ENCODE results near the gene ACCS. TPM values are rescaled to one million over a fixed set of nuclear protein-coding genes. Genes with fewer than 3 reads are reported as not detected.

ACCS gene
- total RNA-seq, 3 donors from 2014 or later = 21.0 to 35.0 (median 23.0) TPM

- no peaks in the 10 kb centered on the region for H3K4me1 ChIP-seq
- H3K36me3 ChIP-seq = no peaks in the 10 kb centered on the region
- peak overlapping the region; percentile 88 to 95 for H3K27ac ChIP-seq
- DNase-seq (ENCODE audit: low spot score in 2 of 2) = no peak
- no peaks in the 10 kb centered on the region for H3K9me3 ChIP-seq
- no peaks in the 10 kb centered on the region for H3K27me3 ChIP-seq
- intact Hi-C loops (cut with DNase I; ENCODE audit: low total_unique reads) = no loop called here
- no peak overlapping the region for H3K4me3 ChIP-seq
- TF ChIP-seq POLR2AphosphoS5 (IDR thresholded peaks at IDR 0.05) = no peak
- no peak for TF ChIP-seq POLR2A (IDR thresholded peaks at IDR 0.05)
- no peak for TF ChIP-seq CTCF (IDR thresholded peaks at IDR 0.05)
These were observed 859 bp upstream of the ACCS start for GRCh38 chr11:44065161-44065661.

GRCh38 chr11:44066732-44067141, 667 bp downstream of the ACCS start:
- intact Hi-C loops (cut with DNase I; ENCODE audit: low total_unique reads) = no loop called here
- H3K27me3 ChIP-seq = no peaks in the 10 kb centered on the region
- H3K27ac ChIP-seq = peak overlapping the region; percentile 88 to 95
- H3K9me3 ChIP-seq = no peaks in the 10 kb centered on the region
- no peak for DNase-seq (ENCODE audit: low spot score in 2 of 2)
- no peaks in the 10 kb centered on the region for H3K36me3 ChIP-seq
- H3K4me1 ChIP-seq = no peaks in the 10 kb centered on the region
- H3K4me3 ChIP-seq = peak overlapping the region; percentile 60 to 90 (median 72)
- TF ChIP-seq POLR2AphosphoS5 (IDR thresholded peaks at IDR 0.05) = no peak
- TF ChIP-seq CTCF (IDR thresholded peaks at IDR 0.05) = no peak
- TF ChIP-seq POLR2A (IDR thresholded peaks at IDR 0.05) = no peak

GRCh38 chr11:44067266-44067665, 1.2 kb downstream of the ACCS start:
- Histone ChIP-seq H3K27ac (no peak overlapping the region), H3K36me3 (no peaks in the 10 kb centered on the region), H3K27me3 (no peaks in the 10 kb centered on the region), H3K4me1 (no peaks in the 10 kb centered on the region), H3K9me3 (no peaks in the 10 kb centered on the region), H3K4me3 (peak overlapping the region; percentile 60 to 90 (median 72))
- TF ChIP-seq CTCF (IDR thresholded peaks at IDR 0.05) (no peak), POLR2A (IDR thresholded peaks at IDR 0.05) (no peak), POLR2AphosphoS5 (IDR thresholded peaks at IDR 0.05) (no peak)
- intact Hi-C loops (cut with DNase I; ENCODE audit: low total_unique reads) = no loop called here
- DNase-seq (ENCODE audit: low spot score in 2 of 2) = no peak

GRCh38 chr11:44068180-44068579, 2.1 kb downstream of the ACCS start:
- intact Hi-C loops (cut with DNase I; ENCODE audit: low total_unique reads) = no loop called here
- TF ChIP-seq POLR2AphosphoS5 (IDR thresholded peaks at IDR 0.05) (no peak), POLR2A (IDR thresholded peaks at IDR 0.05) (no peak), CTCF (IDR thresholded peaks at IDR 0.05) (no peak)
- H3K27ac ChIP-seq = no peak overlapping the region

GRCh38 chr11:44071157-44071556, 5.1 kb downstream of the ACCS start:
- no peaks in the 10 kb centered on the region for H3K9me3 ChIP-seq
- TF ChIP-seq POLR2AphosphoS5 (IDR thresholded peaks at IDR 0.05) (no peak), CTCF (IDR thresholded peaks at IDR 0.05) (no peak), POLR2A (IDR thresholded peaks at IDR 0.05) (no peak)
- intact Hi-C loops (cut with DNase I; ENCODE audit: low total_unique reads) = no loop called here
- no peaks in the 10 kb centered on the region for H3K27me3 ChIP-seq
- no peak overlapping the region for H3K4me3 ChIP-seq
- H3K27ac ChIP-seq = no peak overlapping the region
- no peaks in the 10 kb centered on the region for H3K4me1 ChIP-seq
- H3K36me3 ChIP-seq = no peaks in the 10 kb centered on the region
- no peak for DNase-seq (ENCODE audit: low spot score in 2 of 2)

More at GRCh38 chr11:44068180-44068579, 2.1 kb downstream of the ACCS start:
- Histone ChIP-seq H3K4me3 (no peak overlapping the region), H3K36me3 (no peaks in the 10 kb centered on the region), H3K9me3 (no peaks in the 10 kb centered on the region), H3K27me3 (no peaks in the 10 kb centered on the region), H3K4me1 (no peaks in the 10 kb centered on the region)
- no peak for DNase-seq (ENCODE audit: low spot score in 2 of 2)

Data from breast epithelium (tissue), 4 donors.